SKM-1 (cell line): ENCODE data around the gene NRK.
"Not testable (repeated sequence)": the region's sequence is repeated elsewhere in the genome, so short reads cannot be mapped to it uniquely, and the experiment has no call there.

Experiments used
- DNase-seq: peaks from one replicate; lab custom pipeline; 2025; ENCODE audit not compliant: unreplicated experiment; lab: John Stamatoyannopoulos, UW

NRK gene, protein sequence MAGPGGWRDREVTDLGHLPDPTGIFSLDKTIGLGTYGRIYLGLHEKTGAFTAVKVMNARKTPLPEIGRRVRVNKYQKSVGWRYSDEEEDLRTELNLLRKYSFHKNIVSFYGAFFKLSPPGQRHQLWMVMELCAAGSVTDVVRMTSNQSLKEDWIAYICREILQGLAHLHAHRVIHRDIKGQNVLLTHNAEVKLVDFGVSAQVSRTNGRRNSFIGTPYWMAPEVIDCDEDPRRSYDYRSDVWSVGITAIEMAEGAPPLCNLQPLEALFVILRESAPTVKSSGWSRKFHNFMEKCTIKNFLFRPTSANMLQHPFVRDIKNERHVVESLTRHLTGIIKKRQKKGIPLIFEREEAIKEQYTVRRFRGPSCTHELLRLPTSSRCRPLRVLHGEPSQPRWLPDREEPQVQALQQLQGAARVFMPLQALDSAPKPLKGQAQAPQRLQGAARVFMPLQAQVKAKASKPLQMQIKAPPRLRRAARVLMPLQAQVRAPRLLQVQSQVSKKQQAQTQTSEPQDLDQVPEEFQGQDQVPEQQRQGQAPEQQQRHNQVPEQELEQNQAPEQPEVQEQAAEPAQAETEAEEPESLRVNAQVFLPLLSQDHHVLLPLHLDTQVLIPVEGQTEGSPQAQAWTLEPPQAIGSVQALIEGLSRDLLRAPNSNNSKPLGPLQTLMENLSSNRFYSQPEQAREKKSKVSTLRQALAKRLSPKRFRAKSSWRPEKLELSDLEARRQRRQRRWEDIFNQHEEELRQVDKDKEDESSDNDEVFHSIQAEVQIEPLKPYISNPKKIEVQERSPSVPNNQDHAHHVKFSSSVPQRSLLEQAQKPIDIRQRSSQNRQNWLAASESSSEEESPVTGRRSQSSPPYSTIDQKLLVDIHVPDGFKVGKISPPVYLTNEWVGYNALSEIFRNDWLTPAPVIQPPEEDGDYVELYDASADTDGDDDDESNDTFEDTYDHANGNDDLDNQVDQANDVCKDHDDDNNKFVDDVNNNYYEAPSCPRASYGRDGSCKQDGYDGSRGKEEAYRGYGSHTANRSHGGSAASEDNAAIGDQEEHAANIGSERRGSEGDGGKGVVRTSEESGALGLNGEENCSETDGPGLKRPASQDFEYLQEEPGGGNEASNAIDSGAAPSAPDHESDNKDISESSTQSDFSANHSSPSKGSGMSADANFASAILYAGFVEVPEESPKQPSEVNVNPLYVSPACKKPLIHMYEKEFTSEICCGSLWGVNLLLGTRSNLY (N-terminal part only)

GRCh38 chrX:105822138-105823091 lies at the start of gene NRK:
Gene NRK (plus strand): TSS chrX:105822539. CDS start chrX:105822846, 307 bp downstream.
- DNase-seq, result no peak

DNA sequence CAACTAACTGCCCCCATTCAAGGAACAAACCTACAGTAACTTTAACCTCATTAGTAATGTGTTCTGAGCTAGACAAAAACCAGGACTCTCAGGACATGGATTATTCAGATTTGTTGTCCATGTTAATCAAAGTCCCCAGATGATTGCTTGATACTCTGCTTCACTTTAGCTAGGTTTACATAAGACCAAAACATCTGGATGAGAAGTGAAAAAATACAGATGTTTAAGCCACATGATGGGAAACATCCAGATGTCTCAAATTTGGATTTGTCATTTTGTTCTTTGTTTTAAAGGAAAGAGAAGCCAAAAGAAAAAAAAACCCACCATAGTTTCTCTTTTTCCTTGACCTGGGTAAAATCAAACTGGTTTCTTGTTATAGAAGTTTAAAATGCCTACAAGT lies 48.5 kb upstream of the NRK start:
- DNase-seq, result no peak

DNA sequence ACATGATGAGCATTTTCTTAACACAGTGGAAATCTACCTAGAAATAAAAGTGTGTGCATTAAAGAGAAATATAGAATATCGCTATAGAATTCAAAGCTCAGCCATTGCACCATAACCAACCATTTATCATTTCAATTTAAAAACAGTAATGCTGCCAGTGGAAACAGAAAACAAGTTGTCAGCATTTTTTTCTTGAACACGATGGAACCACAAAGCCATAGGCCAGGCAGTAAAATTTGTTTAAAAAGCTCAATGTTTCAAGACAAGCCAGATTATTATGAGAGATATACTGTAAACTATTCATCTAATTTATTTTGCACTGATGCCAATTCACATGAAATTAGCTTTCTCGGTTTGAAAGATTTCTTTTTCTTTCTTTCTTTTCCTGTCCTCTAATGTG lies 46.7 kb upstream of the NRK start:
- no peak for DNase-seq

DNA sequence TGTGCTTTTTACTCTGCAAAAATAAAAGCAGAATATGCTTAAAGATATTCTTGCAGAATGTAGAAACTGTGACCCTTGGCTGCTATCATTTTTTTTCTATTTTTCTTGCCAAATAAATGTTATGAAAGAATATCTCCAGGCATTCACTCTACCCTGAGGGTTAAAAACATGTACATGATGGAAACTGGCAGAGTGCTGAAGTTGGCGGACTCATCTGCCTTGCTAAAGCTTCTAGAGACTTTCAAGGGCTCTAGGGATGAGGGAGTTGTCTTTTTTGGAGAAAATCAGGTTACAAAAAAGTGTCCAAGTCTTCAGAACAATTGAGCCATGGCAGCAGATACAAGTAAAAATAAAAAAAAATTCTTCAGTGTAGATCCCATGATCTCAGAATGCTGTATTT lies 40.5 kb upstream of the NRK start:
- DNase-seq, result no peak

- not testable (repeated sequence) for DNase-seq
Observed at GRCh38 chrX:105796877-105797276, 25.5 kb upstream of the NRK start.

- no peak for DNase-seq
Observed at GRCh38 chrX:105803891-105804290, 18.4 kb upstream of the NRK start.

DNA sequence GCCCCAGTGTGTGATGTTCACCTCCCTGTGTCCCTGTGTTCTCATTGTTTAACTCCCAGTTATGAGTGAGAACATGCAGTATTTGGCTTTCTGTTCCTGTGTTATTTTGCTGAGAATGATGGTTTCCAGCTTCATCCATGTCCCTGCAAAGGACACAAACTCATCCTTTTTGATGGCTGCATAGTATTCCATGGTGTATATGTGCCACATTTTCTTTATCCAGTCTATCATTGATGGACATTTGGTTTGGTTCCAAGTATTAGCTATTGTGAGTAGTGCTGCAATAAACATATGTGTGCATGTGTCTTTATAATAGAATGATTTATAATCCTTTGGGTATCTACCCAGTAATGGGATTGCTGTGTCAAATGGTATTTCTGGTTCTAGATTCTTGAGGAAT lies 16.7 kb upstream of the NRK start:
- DNase-seq, result not testable (repeated sequence)

DNA sequence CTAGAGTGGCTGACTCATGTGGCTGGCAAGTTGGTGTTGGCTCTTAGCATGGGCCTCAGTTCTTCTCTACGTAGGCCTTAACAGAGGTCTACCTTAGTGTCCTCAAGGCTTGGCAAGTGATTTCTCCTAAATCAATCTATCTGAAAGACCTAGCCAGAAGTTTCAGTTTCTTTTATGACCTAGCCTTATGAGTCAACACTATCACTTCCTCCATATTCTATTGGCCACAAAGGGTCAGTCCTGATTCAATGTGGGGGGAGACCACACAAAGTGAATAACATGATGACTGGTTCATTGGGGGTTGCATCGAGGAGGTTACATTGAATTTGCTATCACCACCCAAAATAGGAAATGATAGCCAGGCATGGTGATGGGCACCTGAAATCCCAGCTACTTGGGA lies 5.8 kb upstream of the NRK start:
- no peak for DNase-seq

- DNase-seq, result no peak
Observed at GRCh38 chrX:105820247-105820646, 2.1 kb upstream of the NRK start.

DNA sequence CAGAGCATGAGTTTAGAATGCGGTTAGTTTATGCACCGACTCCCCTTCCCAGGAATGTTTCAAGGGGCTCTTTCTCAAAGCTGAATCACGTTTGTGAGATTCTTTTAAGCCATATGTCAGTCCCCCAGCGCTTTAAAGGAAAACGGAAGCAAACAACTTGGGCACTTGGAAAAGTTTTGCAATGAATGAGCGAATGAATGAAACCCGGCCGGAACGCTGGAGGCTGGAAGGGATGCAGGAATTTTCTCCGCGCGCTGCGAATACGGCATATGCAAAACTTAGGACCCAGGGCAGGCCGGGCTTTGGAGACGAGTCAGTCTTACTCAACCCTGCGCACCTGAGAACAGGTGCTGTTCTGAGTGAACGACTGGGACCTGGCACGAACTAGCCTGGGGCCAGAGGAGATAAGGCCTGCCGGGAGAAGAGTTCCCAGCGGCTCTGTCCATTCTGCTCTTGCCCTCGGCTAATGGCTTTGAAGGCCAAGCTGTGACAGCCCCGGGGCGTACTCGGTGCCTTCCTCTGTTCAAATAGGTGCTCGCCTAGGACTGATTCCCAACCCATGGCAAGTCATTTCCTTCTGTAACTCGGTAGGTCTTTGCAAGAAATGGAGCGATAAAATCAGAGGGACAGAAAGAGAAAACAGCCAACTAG lies 743 bp upstream of the NRK start:
- no peak for DNase-seq

- no peak for DNase-seq
Observed at GRCh38 chrX:105823092-105823455, 735 bp downstream of the NRK start.

DNA sequence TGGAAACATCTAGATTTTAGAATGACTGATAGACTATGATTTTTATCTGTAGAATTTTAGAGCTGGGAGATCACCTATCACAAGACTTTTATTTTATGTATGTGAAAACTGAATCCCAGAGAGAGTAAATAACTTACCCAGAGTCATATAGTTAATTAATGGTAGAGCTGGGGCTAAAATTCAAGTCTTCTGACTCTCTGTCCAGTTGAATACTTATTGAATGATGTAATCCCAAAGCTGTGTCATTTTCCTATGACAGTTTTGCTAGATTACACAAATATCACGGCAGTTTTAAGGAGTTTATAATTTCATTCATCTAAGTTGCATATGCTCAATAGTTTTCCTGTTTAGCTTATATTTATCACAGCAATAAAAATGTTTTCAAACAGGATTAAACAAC lies 6.7 kb downstream of the NRK start:
- DNase-seq, result no peak

GRCh38 chrX:105837232-105837631 lies 14.9 kb downstream of the NRK start:
- DNase-seq, result no peak

DNA sequence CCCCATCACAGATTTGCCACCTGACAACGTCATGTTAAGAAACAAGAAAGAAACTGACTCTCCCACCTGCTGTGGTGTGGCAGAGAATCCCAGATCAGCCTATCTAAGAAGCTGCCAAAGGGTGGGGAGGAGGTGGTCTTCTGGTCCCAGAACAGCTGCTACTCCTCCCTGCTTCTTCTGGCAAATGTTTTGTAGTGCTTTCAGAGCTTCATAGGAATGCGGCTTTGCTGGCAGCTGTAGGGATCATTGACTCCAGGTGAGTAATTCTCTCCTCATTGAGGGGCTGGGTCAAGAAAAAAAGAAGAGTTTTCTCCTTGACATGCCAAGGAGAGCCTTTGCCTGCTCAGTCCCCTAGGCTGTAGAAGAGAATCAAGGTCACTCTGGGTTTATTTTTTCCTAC lies 23.3 kb downstream of the NRK start:
- DNase-seq, result no peak

DNA sequence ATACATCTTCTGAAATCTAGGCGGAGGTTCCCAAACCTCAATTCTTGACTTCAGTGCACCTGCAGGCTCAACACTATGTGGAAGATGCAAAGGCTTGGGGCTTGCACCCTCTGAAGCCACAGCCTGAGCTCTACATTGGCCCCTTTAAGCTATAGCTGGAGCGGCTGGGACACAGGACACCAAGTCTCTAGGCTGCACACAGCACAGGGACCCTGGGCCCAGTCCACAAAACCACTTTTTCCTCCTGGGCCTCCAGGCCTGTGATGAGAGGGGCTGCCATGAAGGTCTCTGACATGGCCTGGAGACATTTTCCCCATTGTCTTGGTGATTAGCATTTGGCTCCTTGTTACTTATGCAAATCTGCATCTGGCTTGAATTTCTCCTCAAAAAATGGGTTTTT lies 27.8 kb downstream of the NRK start:
- not testable (repeated sequence) for DNase-seq

- DNase-seq, result no peak
Observed at GRCh38 chrX:105865709-105866108, 43.4 kb downstream of the NRK start.

DNA sequence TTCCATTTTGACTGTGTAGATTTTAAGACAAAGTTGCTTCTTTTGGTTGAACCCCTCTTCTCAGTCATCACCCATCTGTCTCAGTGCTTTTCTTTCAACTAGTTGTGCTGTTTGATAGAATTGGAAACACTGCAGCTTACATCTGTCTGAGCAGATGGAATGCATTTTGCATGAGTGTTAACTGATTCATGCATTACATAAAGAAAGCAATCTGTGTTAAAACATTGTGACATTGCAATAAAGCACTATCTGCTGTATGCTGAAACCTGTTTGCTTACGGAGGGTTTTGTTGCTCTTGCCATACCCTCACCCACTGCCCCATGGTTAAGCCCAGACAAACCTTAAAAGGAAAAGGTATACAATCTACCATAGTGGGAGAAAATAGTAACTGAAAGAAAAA lies 47.4 kb downstream of the NRK start:
- DNase-seq, result no peak

DNA sequence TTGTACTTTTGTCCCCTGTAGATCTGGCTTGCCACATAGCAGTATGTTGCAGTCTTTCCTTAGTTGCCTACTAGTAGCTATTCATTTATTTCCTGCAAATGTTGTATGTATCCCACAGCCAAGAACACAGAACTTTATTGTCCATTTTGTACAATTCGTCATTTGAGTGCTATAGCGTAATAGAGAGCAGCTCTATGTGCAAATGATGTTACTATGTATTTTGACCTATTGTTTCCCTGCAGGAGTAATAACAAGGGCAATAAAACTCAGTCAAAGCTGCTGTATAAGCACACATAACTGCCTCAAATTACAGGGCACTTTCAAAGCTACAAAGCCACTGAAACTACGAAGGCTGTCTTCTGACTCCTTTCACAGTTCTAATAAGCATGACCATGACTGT lies 48.1 kb downstream of the NRK start:
- no peak for DNase-seq

DNA sequence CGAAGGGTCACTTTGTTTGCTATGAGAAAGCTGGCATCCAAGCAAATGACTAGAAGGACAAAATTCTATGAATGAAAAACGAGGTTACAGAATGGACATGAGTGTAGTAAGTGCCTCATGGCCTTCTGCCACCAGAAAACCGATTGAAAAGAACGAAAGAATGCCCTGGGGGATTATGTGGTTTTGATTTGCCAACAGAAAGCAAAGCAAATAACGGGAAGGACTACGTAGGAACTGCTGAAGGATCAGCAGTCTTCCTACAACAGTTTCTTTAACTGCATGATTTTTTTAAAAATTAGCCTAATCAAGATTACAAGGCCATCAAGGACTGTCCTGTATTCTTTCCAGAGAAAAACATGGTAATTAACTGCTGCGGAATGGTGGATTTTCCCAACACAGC lies 50.6 kb downstream of the NRK start:
- DNase-seq, result no peak

DNA sequence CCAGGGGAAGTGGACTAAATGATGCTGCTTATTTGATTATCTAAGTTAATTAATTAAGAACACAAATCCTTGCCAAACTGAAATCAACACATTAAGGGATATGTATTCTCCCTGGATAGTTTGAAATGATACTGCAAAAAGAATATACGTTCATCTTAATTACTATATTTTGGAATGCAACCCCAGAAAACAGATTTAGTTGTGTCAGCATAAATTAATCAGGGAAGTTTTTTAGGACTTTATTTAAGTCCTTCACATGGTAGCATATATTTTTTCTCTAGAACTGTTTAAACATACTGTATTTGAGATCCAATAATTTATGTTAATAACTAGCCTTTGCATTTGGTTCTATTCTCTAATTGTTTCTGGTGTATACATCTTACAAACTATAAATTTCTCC lies 52.5 kb downstream of the NRK start:
- DNase-seq, result no peak
